Left ventricle myocardium inferior (tissue), 1 donor: Measurements from ENCODE around the gene MGMT. TPM values are rescaled to one million over a fixed set of nuclear protein-coding genes. Genes with fewer than 3 reads are reported as not detected.

ENCODE experiments used
- DNase-seq: peaks from one replicate; pipeline ENCODE4 v3.0.0-alpha.2; 2020
- H3K27ac ChIP-seq: fragments of 200-600 bp; replicated peaks from 2 replicates; pipeline ENCODE4 v1.8.0; 2021
- H3K27me3 ChIP-seq: fragments of 200-600 bp; 2 replicates; pipeline ENCODE4 v1.8.0; 2021; ENCODE audit warnings: low read depth
- H3K36me3 ChIP-seq: fragments of 200-600 bp; 2 replicates; pipeline ENCODE4 v1.8.0; 2021
- H3K4me1 ChIP-seq: fragments of 200-600 bp; 2 replicates; pipeline ENCODE4 v1.8.0; 2021
- H3K4me3 ChIP-seq: fragments of 200-600 bp; 2 replicates; pipeline ENCODE4 v1.8.0; 2021; ENCODE audit warnings: mild to moderate bottlenecking, moderate library complexity
- H3K9me3 ChIP-seq: fragments of 200-600 bp; replicated peaks from 2 replicates; pipeline ENCODE4 v1.8.0; 2021
- intact Hi-C: fragments of 100-400 bp; cut with micrococcal nuclease; formaldehyde crosslinking; loops from one replicate; pipeline ENCODE4 v1.11.0; 2022
- total RNA-seq: library from RNA; stranded (reverse); fragmentation: NEBNext Ultra II Directional; extraction: Animal tissue kit (Norgen Biotek cat#: 25700); gene quantifications from one replicate; pipeline ENCODE4 v1.2.1, GENCODE V29; 2021
- TF ChIP-seq, protein P1 (sequence below): fragments of 200-600 bp; IDR thresholded peaks from 2 replicates; pipeline ENCODE4 v1.8.0; 2021; ENCODE audit warnings: antibody characterized with exemption, mild to moderate bottlenecking, borderline replicate concordance
- donor health status: DM: no; HTN: yes; CAD: no; lungs with severe emphysema.

The MGMT gene
- total RNA-seq, 1 donor from 2014 or later: 15.4 TPM

DNA sequence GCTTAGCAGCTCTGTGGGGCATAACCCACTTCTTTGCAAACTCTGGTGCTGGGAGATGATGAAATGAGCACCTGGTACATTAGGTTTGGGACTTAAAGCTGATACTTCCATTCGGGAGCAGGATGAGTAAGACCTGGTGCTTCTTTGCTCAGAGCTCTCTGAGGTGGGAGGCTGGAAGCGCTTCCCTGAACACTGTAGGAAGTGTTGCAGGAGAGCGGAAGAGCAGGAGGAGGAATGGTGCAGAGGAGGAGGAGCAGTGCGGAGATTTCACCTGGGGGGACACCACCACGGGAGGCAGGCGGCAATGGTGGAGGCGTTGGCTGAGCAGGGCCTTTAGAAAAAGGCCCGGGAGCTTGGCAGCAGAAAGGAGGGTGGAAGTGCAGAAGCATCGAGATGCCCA is 142.5 kb downstream of the MGMT start:
- no peak overlapping the region for H3K27ac ChIP-seq
- TF ChIP-seq, protein P1, sequence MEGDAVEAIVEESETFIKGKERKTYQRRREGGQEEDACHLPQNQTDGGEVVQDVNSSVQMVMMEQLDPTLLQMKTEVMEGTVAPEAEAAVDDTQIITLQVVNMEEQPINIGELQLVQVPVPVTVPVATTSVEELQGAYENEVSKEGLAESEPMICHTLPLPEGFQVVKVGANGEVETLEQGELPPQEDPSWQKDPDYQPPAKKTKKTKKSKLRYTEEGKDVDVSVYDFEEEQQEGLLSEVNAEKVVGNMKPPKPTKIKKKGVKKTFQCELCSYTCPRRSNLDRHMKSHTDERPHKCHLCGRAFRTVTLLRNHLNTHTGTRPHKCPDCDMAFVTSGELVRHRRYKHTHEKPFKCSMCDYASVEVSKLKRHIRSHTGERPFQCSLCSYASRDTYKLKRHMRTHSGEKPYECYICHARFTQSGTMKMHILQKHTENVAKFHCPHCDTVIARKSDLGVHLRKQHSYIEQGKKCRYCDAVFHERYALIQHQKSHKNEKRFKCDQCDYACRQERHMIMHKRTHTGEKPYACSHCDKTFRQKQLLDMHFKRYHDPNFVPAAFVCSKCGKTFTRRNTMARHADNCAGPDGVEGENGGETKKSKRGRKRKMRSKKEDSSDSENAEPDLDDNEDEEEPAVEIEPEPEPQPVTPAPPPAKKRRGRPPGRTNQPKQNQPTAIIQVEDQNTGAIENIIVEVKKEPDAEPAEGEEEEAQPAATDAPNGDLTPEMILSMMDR: no peak
- H3K4me3 ChIP-seq: no peak overlapping the region
- H3K4me1 ChIP-seq: peaks cover 16% of the 10 kb centered on the region
- H3K9me3 ChIP-seq: no peaks in the 10 kb centered on the region
- intact Hi-C loops: no loop called here
- DNase-seq: no peak
- H3K36me3 ChIP-seq: no peaks in the 10 kb centered on the region
- no peaks in the 10 kb centered on the region for H3K27me3 ChIP-seq

DNA sequence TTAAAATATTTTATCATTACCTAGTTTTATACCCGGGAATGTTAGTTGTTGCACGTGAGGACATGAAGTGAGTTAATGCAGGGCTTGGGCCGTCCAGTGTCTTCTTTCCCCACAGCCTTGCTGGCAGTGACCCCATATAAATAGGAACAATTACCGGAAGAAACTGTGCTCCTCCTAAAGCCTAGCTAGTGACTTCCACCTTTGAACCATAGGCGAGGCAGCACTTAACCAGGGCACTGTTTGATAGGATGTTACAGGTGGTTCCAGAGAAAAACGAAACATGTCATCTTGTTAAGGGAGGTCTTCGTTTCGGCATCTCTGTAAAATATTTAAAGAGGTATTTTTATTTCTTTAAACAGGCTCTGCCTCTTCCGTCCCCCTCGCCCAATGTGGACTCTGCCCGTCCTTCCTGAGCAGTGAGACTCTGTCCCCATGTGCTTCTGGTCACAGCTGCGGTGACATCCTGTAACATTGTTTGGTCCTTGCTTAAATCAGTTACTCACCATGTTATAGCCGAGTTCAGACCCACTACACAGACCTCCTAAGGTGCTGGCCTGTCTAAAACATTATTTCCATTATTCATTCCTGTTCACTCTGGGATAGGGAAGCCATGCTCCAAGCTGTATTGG is 145.6 kb downstream of the MGMT start:
- intact Hi-C loops: no loop called here
- Histone ChIP-seq H3K27me3 (no peaks in the 10 kb centered on the region), H3K4me3 (no peak overlapping the region), H3K9me3 (no peaks in the 10 kb centered on the region), H3K27ac (peak overlapping the region; percentile 60), H3K36me3 (no peaks in the 10 kb centered on the region), H3K4me1 (peaks cover 16% of the 10 kb centered on the region)
- TF ChIP-seq, protein P1: no peak
- DNase-seq: no peak

DNA sequence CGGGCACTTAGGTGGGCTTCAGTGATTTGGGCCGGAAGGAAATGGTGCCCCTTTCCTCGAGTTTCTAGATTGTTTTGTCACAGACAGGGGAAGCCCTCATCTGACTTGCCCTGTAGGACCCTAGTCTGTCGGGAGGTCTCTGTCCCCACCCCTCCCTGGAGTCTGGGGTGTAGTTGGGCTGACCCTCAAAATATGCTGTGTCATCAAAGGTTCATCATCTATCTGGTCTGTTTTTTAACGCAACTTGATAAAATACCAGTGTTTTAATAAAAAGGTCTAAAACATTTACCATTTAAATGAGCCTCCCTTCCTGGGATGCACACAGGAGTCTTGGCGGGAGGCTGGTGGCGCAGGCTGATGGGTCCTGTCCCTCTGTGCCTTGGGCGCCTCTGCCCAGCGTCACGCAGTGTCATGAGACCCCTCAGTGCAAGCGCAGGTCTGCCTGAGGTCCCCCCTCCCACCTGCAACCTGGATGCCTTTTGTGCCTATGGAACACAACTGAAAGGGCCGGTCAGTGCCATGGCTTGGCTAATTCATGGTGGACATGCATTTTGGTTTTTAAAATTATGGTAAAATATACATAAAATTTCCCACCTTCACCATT is 146.4 kb downstream of the MGMT start:
- Histone ChIP-seq H3K27ac (peak overlapping the region; percentile 60), H3K27me3 (no peaks in the 10 kb centered on the region), H3K4me3 (no peak overlapping the region), H3K4me1 (peaks cover 16% of the 10 kb centered on the region), H3K36me3 (no peaks in the 10 kb centered on the region), H3K9me3 (no peaks in the 10 kb centered on the region)
- no peak for DNase-seq
- intact Hi-C loops: no loop called here
- TF ChIP-seq, protein P1: no peak

DNA sequence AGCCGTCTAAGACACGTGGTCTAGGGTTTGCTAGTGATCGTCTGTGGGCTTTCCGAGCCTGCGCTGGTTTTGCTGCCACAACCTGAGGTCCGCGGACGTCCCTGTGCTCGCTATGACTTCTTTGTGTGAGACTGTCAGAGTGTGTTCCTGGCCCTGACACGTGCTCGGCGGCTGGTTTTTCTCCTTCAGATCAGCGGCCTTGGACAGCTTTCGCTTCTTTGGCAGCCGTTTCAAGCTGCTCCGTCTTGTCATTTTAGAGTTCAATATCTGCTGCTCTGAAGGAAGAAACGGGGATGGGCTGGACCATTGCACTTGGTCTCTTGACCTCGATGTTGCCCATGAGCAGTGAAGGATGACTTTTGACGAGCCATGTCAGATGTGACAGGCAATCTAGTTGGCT is 147.3 kb downstream of the MGMT start:
- Histone ChIP-seq H3K27me3 (no peaks in the 10 kb centered on the region), H3K9me3 (no peaks in the 10 kb centered on the region), H3K27ac (no peak overlapping the region), H3K4me3 (no peak overlapping the region), H3K4me1 (peaks cover 16% of the 10 kb centered on the region), H3K36me3 (no peaks in the 10 kb centered on the region)
- intact Hi-C loops: no loop called here
- no peak for DNase-seq
- TF ChIP-seq, protein P1: no peak

DNA sequence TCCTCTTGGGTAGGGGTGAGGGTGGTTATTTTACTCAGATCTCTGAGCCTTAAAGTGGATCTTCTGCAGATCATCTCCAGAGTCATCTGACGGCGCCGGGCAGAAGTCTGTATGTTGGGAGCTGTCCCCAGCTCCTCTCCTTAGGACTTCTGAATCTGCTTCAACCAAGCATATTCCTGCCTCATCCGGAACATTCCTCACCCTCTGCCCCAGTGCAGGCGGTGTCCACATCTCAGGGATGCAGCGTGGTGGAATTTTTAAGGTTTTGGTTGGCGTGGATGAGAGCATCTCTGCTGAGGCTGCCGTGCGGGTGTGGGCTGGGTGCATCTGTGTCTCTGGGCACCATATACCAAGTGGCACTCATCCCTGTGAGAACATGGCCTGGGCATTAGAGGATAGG is 148.3 kb downstream of the MGMT start:
- intact Hi-C loops: no loop called here
- H3K9me3 ChIP-seq: no peaks in the 10 kb centered on the region
- no peak overlapping the region for H3K27ac ChIP-seq
- H3K4me1 ChIP-seq: peaks cover 16% of the 10 kb centered on the region
- H3K36me3 ChIP-seq: no peaks in the 10 kb centered on the region
- no peak for DNase-seq
- TF ChIP-seq, protein P1: no peak
- no peak overlapping the region for H3K4me3 ChIP-seq
- no peaks in the 10 kb centered on the region for H3K27me3 ChIP-seq
